ENCODE data around the gene CENPP. TPM values are rescaled to one million over a fixed set of nuclear protein-coding genes. Genes with fewer than 3 reads are reported as not detected.

Gene CENPP
- total RNA-seq: 2.0 and 7.2 TPM in 2 replicates

DNA sequence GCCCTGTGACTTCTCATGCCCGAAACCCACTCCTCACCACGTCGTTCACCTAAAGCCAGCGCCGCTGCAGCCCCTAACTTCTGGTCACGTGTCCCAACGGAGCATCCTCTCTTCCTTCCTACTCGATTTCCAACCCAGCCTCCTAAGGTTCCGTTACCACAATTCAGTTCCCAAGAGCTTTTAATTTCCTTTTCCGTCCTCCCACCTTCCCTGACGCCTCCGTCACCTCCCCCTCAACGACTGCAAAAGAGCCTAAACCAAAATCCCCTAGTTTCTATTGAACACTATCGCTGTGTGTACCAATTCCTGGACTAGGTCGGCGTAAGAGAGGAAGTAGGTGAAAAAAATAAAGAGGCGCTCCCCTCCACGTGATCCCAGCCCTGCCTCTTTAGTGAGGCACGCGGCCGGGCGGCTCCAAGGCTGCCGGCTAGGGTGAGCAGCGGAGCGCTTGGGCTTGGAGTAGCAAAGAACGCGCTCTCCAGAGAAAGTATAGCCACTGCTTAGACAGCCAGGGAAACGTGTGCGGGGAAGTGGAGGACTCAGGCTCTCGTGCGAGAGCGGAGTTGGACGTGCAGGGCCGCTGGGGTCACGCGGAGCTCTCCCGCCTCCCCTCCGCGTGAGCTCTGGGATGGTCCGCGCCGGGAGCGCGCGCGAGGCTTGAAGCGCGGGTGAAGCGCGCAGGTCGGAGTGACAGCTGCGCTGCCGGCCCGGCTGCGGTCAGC lies at the start of gene CENPP, which contains the start of gene NOL8:
CENPP (plus strand) TSS at position 685 of the 722 bp plus-strand sequence.
NOL8 (minus strand) TSS at position 82 of the 722 bp plus-strand sequence. CDS start 1,189 bp downstream, outside the sequence.

DNA sequence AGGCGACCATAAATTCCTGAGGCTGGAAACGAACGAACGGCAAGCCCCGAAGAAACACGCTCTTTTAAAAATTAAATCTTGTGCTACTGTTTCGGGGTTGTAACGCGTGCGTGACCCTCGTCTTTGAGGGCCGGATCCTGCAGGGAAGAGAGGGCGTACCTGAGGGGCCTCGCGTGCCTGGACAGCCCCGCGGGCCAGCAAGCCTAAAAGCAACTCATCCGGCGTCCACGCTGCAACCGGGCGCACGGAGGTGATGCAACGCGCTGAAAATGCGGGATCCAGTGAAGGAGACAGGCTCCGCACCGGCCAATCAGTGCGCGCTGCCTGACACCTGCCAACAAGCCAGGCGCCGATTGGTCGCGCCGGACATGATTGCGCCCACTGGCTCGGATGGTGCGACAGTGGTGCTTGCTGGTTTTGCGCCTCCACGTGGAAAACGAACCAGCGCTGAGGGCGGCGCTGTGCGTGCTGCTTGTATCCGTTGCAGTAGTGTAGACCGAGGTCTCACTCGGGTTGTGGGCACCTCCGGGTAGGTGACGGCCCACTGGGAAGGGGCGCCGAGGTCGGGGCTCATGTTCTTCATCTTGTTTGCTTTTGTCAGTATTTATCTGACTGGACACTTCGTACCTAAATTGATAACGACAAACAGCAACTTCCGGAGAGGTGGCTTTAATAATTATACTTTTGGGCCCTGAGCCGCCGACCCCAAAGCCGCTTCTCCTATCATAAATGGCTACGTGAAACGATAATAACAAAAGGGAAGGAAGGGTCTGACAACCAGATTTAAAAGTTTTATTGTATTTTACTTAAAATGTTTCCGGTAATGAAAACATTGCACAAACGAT lies 32.1 kb upstream of the CENPP start, which contains the start of gene IARS1:
IARS1 (minus strand) TSS at position 246 of the 845 bp plus-strand sequence. CDS start 4,278 bp downstream, outside the sequence.

GRCh38 chr9:92404042-92404836 lies 78.5 kb downstream of the CENPP start, which contains the start of gene OGN:
TSS of gene OGN (minus strand) at chr9:92404578. CDS start at chr9:92403407, 1,171 bp downstream.

GRCh38 chr9:92424340-92424739 lies 98.6 kb downstream of the CENPP start, which contains the start of gene OMD:
TSS of gene OMD (minus strand) at chr9:92424471. CDS start at chr9:92417558, 6,913 bp downstream.

GRCh38 chr9:92482329-92482728 lies 156.6 kb downstream of the CENPP start, which contains the start of gene ASPN:
TSS of gene ASPN (minus strand) at chr9:92482506.

DNA sequence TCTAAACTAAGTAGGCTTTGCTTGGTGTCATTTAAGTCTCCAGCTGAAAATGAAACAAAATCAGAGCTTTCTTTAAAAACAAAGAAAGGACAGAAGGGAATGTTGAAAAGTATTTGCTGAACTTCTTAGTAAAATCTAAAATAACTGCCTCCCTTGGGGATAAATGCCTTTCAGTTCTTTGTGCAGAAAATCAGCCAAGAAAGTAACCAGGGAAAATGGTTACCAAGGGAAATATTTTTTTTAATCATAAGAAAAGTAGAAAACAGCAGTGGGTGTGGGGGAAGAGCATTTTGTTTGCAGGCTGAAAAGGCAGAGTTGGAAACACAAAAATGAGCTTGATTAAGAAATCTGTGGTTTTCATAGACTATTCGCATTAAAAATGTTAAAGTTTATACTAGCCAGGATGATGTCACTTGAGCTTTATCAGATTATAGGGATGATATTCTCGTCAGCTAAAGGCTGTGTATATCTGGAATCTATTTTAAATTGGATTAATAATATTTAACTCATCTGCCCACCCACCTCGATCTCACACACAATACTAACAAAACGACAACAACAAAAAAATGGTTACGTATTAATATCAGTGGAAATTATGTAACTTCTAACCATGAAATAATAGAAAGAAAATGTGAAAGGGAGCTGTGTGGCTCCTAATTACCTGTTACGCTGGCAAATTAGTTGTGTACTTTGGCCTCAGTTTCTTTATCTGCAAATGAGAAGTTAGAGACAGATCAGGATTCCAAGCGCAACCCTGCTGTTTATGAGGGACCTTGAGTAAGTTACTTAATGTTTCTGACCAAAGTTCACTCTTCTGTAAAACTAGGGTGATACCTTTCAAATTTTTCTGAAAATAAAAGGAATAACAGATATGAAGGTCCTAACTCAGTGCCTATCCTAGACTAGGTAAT lies 210.4 kb downstream of the CENPP start, which contains the start of gene ECM2:
ECM2 (minus strand) TSS at position 51 of the 911 bp plus-strand sequence. CDS start 13,124 bp downstream, outside the sequence.

Other genes with a start within 250 kb of the CENPP start
- gene SPTLC1, start 210.5 kb upstream of the CENPP start, total RNA-seq: 66.8 and 81.4 TPM in 2 replicates
- gene IARS1, start 32.3 kb upstream of the CENPP start, total RNA-seq: 114 and 144 TPM in 2 replicates
- gene NOL8, start 603 bp upstream of the CENPP start, total RNA-seq: 9.0 and 11.5 TPM in 2 replicates
- not detected in 2 replicates for gene OGN, start 78.6 kb downstream of the CENPP start, total RNA-seq
- not detected in 2 replicates for gene OMD, start 98.5 kb downstream of the CENPP start, total RNA-seq
- not detected in 2 replicates for gene ASPN, start 156.6 kb downstream of the CENPP start, total RNA-seq
- gene ECM2, start 210.0 kb downstream of the CENPP start, total RNA-seq: 0.13 and 0.16 TPM in 2 replicates